Mammary epithelial cell (primary cell): Measurements from ENCODE around the gene TOP3B.

ENCODE experiments used
- CTCF ChIP-seq, 2 donors: IDR thresholded peaks in 1 of 2; conservative IDR thresholded peaks in 1 of 2; 2 replicates each; pipeline ENCODE4 v1.5.1; 2011 to 2012; ENCODE audit warnings: inconsistent platforms in 2 of 2, low read length in 2 of 2, mild to moderate bottlenecking in 2 of 2, control low read depth in 1 of 2, low read depth in 1 of 2; ENCODE audit not compliant: insufficient read depth in 1 of 2; ENCODE audit errors: extremely low read depth in 1 of 2
- EZH2 ChIP-seq: IDR thresholded peaks from 2 replicates; pipeline ENCODE4 v1.6.1; 2012; ENCODE audit warnings: low read length, inconsistent platforms, borderline replicate concordance

GRCh38 chr22:21995660-21996059 lies 13.1 kb upstream of the TOP3B start:
- TF ChIP-seq CTCF (conservative IDR thresholded peaks at IDR 0.05 in 1 of 2, IDR thresholded peaks at IDR 0.05 in 1 of 2; ENCODE audit: extremely low read depth in 1 of 2, insufficient read depth in 1 of 2, low read depth in 1 of 2, low read length in 2 of 2): no peak
- no peak for TF ChIP-seq EZH2
